CD4-positive, alpha-beta T cell treated with Interleukin-10 for 1 hour (primary cell): ENCODE results near the gene MORC1.

Experiments used
- DNase-seq: peaks from one replicate; pipeline ENCODE4 v3.0.0-alpha.2; 2020

Gene MORC1

DNA sequence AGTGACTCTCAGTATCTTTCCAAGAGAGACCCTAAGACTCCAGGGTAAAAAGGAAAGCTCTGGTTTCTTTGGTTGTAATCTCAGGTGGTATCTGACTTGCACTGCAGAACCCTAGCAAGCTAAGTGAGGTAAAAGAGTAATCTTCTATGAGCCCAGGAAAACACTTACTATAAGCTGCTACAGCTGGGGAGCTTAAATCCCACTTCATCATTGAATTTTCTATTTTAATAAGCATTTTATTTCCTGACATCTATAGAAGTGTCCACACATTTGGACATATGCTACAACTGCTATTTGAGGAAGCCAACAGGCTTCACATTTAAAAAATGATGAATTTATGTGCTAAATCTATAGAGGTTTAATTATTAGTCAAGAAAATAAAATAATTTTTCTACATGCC is 91.1 kb downstream of the MORC1 start:
- no peak for DNase-seq

DNA sequence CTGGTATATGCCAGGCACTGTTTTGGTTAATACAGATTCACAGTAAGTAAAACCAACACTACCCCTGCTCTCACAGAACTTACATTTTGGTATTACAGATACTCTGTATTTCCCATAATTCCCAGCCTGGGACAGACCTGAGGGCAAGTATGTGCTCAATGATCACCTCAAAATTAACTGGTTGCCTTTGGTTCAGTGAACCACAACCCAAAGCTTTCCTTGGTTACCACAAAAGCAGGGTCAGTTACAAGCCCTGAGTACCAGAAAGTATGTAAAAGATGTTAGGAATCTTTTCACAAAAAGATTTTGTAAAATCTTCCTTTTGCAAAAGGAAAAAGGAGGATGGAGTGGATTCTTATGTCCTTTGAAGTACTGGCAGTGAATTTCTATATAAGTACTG is 92.0 kb downstream of the MORC1 start:
- no peak for DNase-seq

DNA sequence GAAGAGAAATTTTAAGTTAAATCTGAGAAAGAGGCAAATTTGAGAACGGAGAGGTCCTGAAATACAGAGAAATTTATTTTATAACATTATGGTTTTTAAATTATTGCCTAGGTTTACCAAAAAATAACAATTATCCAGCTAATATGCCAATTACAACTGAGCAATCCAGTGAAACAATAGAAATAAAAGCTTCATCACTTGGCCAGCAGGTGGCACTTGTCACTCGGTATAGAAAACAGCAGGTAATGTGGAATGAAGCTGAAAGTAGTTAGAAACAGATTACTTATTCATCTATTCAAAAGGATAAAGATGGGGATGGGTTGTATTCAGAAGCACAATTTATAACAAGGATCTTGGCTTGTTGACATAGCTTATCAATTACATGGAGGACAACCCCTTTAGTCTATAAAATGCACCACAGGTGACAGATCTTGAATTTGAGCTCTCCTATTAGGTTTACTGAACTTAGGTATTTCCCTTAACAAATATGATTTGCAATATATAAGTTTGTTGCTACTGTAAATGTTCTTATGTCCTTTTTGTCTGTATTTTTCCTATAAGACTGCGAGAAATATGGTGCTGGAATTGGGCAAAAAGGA is 94.2 kb downstream of the MORC1 start:
- DNase-seq: peak; percentile 47

DNA sequence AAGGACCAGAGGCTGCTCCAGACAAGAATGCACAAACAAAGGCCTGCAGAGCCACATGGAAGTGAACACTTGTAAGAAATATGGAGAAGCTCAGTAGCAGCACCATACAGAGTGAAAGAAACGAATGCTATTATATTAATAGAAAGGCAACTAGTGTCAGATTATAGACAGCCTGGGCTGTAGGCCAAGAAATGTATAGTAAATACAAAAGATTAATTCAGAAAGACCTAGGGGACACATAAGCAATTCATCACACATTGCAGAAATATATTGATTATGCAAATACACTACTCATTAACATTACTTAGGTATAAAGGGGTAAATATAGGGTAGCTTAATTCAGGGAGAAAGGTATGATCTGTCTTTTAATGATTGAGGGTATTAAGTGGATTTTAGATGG is 94.8 kb downstream of the MORC1 start:
- no peak for DNase-seq

DNA sequence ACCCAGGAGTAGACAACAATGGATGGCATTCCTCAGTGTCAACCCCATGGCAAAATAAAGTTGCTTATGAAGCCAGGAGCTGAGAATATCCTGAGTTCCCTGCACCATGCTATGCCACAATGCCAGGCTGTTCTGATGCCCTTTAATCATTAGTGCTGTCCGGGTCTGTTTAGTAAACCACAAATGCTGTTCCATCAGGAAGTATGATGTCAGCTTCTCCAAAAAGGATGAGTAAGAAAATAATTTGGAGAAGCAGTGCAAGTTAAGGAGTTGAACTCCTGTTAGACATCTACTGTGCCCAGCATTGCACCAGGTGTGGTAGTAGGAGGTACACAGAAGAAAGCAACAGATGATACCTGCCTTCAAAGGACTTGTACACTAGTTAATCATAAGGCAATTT is 96.4 kb downstream of the MORC1 start:
- no peak for DNase-seq

DNA sequence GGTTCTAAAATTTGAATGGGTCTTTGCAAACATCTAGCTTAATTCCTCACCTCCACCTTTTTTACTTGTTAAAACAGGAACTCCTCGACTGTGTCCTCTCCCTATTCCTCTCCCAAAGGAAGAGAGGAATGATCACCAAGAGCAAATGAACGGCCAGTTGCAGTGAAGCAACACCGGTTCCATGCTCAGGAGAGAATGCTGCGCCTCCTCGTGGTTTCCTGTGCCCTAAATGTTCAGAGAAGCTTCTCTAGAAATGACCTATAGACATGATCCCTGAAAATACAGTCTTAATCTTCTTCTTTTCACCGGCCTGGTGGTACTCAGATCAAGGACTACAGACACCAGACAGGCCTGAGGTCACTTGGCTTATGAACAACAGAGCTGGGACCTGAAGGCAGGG is 99.1 kb downstream of the MORC1 start:
- no peak for DNase-seq

DNA sequence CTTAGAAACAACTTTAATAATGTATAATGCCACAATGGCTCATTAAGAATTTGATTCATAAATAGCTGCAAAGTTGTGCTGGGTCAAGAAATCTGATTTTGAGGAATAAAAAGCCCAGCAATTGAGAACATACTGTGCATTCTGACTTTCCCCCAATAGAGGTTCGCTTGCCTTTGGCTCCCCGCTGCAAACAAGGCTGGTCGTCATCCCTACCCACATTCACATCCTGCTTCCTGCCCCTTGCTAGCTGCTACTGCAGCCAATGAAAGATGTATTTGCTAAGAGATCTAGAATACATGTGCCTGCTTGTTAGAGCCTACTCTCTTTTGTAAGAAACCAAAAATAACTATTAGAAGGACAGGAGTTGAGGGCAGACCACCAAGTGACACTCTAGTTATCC is 112.5 kb downstream of the MORC1 start:
- DNase-seq: no peak

DNA sequence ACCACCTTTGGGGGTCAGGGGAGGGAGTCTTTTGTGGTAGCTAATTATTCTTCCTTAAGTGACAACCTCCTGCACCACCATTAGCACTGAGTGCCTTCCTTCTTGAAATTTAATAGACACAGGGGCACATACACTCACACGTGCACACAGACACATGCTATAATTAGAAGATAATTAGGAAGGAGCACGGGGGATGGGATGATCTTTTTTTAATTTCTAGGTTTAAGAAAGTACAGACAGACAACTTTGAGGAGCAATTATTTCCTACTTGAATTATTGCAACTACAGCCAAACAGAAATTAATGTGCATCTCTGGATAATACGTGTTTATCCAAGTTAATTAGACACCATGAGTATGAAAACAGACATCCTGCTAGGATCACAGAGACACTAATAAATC is 119.5 kb downstream of the MORC1 start:
- no peak for DNase-seq

DNA sequence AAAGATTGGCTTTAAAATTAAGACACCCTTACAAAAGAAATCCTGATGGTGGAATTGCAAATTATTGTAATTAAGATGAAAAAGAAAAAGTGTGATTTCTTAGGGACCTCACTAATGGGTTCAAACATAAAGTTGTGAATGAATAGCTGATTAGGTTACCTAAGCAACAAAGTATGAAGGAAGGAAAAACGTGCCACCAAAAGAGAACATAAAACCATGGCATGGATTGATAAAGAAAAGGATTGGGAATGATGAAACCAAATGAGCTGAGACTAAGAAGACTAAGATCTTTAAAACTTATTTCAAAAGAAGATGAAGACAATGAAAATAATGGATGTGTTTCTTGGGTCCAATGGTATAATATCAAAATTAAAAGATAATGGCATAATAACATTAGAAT is 132.1 kb downstream of the MORC1 start:
- no peak for DNase-seq

DNA sequence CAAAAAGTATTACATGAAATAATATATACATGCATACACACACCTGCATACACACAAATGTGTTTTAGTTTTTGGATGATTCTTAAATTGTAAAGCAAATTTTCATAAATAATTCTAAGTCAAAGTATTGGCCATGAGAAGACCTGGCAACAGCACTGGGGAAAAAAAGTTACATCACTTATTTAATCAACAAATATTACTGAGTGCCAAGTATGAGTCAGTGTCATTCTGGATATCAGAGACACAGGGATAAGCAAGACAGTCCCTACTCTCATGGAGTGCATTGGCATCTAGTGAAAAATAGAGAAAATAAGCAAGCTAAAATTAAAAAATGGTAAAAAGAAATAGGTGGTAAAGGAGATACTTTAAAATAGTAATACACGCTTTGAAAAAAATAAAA is 134.9 kb downstream of the MORC1 start:
- DNase-seq: no peak

DNA sequence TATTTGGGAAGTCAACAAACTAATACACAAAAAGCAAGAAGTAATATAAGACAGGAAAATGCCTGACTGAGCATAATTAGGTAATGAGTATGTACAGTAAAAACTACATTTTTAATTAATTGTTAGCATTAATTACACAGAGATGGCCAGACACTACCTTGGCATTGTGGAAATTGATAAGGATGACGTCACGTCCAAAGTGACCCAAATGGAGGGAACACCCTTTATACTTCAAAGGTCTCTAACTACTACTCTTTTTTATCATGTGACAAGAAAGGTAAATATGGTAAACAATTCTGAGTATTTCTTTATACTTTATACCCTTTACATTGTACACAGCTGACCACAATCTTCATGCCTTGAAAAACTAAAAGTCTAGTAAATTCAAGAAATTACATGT is 141.9 kb downstream of the MORC1 start:
- no peak for DNase-seq

DNA sequence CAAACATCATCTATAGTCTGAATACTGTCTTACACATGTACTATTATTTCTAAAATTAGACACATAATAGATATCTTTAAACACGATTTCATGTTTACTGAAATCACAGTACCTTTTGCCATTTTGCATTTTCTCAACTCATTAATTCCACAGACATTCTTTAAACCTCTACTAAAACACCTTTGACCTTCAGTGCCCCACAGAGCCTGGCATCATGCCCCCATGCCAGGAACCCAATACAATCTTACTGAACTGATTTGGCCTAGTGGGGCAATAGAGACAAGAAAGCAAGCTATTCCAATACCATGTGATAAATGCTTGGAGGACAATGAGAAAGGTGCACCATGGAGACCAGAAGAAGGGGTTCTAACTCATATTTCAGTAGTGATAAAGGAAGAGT is 144.9 kb downstream of the MORC1 start:
- DNase-seq: no peak

DNA sequence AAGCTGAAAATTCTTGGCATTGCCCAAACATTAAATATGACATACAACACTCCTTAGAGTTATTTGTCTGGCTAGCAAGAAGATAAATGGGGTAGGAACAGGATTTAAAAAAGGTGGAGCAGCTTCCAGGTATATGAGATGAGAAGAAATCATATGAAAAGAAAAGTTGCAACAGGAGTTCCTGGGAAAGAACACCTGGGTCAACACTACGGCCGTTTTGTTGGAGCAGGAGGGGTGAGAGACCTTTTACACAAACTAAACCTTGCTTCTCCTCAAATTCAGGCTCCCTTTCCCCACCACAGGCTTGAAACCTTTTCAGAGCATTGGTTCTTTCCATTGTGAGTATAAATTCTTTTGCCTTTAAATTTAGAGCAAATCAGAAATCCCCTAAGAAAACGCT is 145.5 kb downstream of the MORC1 start:
- no peak for DNase-seq

DNA sequence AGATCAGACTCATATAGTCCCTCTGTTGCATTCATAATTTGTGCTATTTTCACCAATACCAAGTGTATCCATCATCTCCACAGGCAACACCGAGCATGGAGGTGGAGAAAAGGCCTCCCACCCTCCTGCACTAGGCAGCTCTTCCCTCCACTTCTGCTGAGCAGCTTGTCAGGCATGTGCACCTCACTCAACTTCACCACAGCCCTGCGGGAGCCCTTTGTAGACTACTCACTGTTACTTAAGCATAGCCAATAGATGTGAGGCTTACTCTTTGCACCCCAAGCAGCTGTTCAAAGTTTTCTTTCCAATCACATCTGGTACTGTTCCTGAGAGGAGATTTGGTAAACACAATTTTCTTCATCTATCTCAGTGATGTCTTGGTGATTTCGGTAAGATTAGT is 147.4 kb downstream of the MORC1 start:
- no peak for DNase-seq

DNA sequence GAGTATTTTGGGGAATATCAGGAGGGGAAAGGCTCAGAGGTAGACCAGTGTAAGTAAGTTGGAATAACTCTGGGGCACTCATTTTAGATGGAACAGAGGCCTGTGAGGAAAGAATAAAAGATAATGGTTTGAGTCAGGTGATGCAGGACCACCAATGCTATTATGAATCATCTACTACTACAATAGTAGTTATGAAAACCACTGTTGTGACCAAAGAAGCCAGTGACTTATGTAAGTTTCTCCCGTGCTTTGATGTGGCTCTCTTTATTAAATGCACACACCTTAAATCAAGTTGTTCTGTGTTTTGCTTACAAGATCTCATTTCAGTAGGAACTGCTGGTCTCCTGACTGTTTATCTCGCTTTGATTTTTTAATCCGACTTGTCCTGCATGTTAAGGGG is 151.2 kb downstream of the MORC1 start:
- no peak for DNase-seq

DNA sequence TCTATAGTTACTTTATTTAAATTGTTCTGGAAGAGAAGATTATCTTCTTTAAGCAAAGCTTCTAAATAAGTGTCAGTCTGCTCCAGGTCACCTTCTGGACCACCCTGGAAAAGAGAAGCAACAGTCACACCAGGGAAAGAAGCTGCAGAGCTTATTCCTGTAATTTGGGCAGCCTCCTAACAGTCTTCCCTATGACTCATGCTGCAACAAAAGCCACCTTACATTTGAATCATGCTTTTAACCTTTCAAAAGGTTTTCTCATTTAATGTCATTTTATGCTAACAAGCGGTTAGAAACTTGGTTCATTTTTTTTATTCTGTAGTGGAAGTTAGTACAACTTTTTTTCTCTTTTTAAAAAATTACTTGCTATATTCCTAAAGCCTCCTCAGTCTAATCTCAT is 158.9 kb downstream of the MORC1 start:
- no peak for DNase-seq

DNA sequence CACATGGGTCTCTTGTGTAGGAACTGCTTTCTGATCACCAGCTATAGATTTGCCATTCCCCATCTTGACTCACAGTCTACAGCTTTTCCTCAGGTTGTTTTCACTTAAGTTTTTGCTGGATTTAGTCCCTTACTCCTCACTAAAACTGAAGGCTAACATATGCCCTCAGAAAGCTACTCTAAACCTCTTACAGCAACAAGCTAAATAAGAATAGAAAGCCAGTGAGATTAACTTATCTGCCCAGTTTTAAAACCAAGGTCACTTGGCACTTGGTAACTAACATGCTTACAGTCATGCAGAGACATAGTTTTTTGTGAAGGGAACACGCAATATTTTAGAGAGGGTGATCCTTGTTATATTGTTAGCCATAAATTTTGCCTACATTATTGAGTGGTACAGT is 164.2 kb downstream of the MORC1 start, which contains the start of gene GUCA1C:
Gene GUCA1C (minus strand): TSS at position 180 of the 400 bp plus-strand sequence. CDS start 117 bp downstream, at position 63.
- no peak for DNase-seq

DNA sequence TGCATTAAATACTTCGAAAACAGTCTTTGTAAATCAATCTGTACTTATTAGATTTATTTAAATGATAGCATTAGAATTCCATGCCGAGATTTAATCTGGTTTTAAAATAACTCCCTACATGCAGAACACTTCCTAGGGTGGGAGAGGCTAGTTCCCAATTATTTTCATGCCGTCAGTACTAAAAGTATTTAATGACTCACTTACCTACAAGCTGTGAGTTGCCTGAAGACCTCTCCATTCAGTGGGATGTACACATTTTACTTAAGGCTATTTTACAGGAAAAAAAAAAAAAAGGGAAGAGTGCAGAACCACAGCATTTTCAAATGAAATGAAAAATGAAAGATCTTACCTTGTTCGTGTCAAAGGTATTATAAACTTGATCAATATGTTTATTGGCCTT is 164.7 kb downstream of the MORC1 start:
- no peak for DNase-seq

DNA sequence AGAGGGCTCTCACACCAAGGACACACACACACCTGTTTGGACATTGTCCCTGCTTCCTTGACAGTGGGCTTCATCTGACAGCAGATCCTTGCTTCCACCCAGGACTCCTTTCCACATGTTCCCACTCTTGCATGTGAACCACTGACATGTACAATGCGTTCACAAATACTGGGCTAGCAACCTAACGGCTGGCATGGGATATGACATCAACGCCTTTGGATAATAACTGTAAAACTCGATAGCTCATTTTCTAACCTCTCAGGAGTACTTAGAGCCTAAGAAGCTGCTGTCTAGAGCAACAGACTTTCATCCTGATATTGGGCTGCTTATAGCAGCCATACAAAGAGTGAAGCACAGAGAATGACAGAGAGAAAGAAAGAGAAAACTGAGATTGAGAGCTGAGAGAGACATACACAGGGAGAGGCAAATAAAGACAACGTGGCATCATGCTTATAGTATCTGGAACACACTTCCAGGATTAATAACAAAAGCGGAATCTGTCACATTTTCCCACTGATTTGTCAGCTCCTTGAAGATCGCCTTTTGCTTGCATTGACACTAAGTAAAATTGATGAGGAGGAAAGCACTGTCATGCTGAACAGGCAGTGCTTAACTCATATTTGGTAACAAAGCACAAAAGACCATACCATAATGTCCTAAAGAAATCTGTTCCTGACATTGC is 166.0 kb downstream of the MORC1 start:
- no peak for DNase-seq

DNA sequence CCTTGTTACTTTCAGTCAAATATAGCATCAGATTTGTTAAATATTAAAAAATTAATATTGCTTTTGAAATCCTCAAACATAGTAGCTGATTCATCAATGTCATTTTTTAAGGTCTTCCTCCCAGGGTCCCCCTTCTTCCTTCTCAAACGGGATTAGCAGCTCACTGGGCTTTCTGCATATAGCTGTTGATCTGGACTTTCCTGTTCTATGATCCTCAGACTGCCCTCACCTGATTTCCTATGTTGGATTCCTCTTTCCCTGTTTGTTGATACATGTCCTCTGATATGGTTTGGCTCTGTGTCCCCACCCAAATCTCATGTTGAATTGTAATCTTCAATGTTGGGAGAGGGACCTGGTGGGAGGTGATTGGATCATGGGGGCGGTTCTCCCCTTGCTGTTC is 170.1 kb downstream of the MORC1 start:
- DNase-seq: no peak

DNA sequence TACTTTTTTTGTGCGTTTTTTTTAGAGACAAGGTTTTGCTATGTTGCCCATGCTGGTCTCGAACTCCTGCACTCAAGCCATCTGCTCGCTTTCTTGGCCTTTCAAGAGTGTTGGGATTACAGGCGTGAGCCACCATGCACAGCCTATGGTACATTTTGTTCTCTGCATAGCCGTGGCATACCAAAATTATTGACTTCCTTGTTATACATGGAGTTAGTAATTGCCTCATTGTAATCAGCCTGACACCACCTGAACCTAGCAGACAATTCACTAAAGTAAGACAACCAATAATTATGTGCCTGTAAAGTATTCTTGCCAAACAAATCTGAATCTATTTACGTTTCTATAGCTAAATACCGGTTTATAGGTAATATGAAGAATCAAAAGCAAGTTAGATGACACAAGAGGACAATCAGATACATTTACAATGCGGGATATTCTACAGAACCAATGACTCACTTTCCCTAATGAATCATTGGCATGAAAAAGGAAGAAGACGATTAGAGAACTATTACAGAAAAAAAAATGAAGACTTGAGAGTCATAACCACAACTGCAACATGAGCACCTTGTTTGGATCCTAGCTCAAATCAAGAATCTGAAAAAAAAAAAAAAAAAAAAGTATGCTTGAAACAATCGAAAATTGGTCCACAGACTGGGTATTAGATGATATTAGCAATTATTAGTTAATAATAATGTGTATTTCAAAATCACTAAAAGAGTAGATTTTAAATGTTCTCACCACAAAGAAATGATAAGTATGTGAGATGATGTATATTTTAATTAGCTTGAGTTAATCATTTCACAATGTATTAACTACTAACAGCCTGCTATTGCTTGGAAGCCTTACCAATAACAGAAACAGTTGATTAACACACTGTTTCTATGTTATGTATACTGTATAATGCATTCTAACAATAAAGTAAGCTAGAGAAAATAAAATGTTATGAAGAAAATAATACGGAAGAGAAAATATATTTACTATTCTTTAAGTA is 171.3 kb downstream of the MORC1 start:
- DNase-seq: no peak

DNA sequence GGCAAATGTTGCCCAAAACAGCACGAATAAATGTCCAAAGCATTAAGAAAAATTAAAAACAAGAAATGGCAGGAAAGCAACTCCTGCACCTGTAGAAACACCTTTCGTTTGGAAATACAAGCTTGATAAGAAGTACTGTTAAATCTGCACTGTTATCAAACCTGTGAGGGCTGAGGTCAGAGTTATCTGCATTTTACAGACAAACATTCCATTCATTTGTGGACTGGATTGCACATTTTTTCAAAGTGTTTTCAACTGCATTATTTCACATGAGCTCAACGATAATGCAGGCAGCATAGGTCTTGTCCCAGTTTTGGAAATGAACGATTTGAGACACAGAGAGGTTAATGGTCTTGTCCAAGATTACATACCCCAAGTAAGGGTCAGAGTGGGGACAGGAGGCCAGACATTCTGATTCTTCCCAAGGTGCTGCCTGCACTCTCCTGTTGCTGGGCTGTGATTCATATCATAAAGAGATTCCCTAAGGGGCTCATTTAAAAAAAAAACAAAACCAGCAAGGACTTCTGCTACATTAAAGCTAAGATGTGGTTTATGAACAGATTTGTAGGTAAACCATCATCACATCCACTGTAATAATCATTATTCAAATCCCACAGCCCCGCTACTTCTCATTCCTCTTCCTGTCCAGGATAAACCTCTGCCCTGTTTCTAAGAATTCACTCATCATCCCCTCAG is 177.2 kb downstream of the MORC1 start:
- DNase-seq: no peak

DNA sequence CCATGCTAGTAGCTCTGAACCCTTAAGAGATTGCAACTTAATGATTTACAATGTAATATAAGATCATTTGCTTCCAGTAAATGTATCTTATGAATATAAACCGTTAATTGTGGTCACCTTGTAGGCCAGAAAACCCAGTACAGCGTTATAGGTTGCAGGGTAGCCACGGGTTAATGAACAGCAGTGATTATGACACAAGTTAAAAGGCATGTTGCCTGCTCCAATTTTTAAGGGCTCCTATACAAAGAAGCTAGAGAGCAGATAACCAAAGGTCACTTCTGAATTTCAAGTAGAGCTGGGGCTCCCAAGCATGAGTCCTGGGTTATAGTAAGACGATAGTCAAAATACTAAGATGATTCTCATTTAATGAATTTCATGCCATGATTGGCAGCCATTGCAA is 177.8 kb downstream of the MORC1 start:
- DNase-seq: no peak
